CD4-positive, alpha-beta T cell treated with Interleukin-15 for 4 hours (primary cell): Measurements from ENCODE around the gene C15orf62.

Experiments used
- DNase-seq: peaks from one replicate; pipeline ENCODE4 v3.0.0-alpha.2; 2020; ENCODE audit warnings: low spot score

C15orf62 gene

GRCh38 chr15:40819048-40819447 is 49.3 kb downstream of the C15orf62 start:
- no peak for DNase-seq

GRCh38 chr15:40821195-40821594 is 51.4 kb downstream of the C15orf62 start:
- DNase-seq: no peak
